HG03520 (cell line): ENCODE results near the gene RUNX3.

ENCODE experiments used
- ATAC-seq: cut with Tn5 transposase; IDR thresholded peaks from one replicate; pipeline ENCODE4 v1.9.1; 2021; ENCODE audit warnings: mild to moderate bottlenecking, moderate library complexity; ENCODE audit not compliant: unreplicated experiment

The RUNX3 gene

GRCh38 chr1:24931468-24932231, 1.6 kb upstream of the RUNX3 start:
- ATAC-seq: no peak

GRCh38 chr1:24931146-24931467, 1.0 kb upstream of the RUNX3 start:
- ATAC-seq: no peak

- peak; percentile 18 for ATAC-seq
Measured at GRCh38 chr1:24929398-24930259, 447 bp downstream of the RUNX3 start.

GRCh38 chr1:24928689-24929397, 1.2 kb downstream of the RUNX3 start:
- ATAC-seq: no peak

- ATAC-seq: no peak
Measured at GRCh38 chr1:24927988-24928688, 1.9 kb downstream of the RUNX3 start.

GRCh38 chr1:24927473-24927872, 2.6 kb downstream of the RUNX3 start:
- no peak for ATAC-seq

GRCh38 chr1:24926563-24927249, 3.4 kb downstream of the RUNX3 start:
- ATAC-seq: no peak

GRCh38 chr1:24925963-24926362, 4.1 kb downstream of the RUNX3 start:
- no peak for ATAC-seq

GRCh38 chr1:24925082-24925779, 4.8 kb downstream of the RUNX3 start:
- no peak for ATAC-seq

GRCh38 chr1:24923485-24924113, 6.5 kb downstream of the RUNX3 start:
- no peak for ATAC-seq

GRCh38 chr1:24921938-24922662, 8.0 kb downstream of the RUNX3 start:
- no peak for ATAC-seq

GRCh38 chr1:24921412-24921811, 8.7 kb downstream of the RUNX3 start:
- ATAC-seq: no peak

GRCh38 chr1:24920533-24920925, 9.5 kb downstream of the RUNX3 start:
- ATAC-seq: no peak

- ATAC-seq: no peak
Measured at GRCh38 chr1:24919791-24920532, 10.1 kb downstream of the RUNX3 start.

- no peak for ATAC-seq
Measured at GRCh38 chr1:24918995-24919605, 11.0 kb downstream of the RUNX3 start.

GRCh38 chr1:24918370-24918769, 11.7 kb downstream of the RUNX3 start:
- no peak for ATAC-seq

GRCh38 chr1:24917327-24918074, 12.6 kb downstream of the RUNX3 start:
- no peak for ATAC-seq
